OCI-M1 (cell line): ENCODE measurements around the gene SLC22A1.
"Not testable (repeated sequence)": the region's sequence is repeated elsewhere in the genome, so short reads cannot be mapped to it uniquely, and the experiment has no call there.

Experiments used
- DNase-seq: peaks from one replicate; lab custom pipeline; 2025; lab: John Stamatoyannopoulos, UW

Gene SLC22A1

GRCh38 chr6:160137989-160138835 lies 16.6 kb downstream of the SLC22A1 start:
- peak; percentile 89 for DNase-seq

- no peak for DNase-seq
These were observed 17.3 kb downstream of the SLC22A1 start for GRCh38 chr6:160138839-160139419.

GRCh38 chr6:160139420-160139851 lies 17.8 kb downstream of the SLC22A1 start:
- no peak for DNase-seq

GRCh38 chr6:160140493-160140892 lies 18.9 kb downstream of the SLC22A1 start:
- not testable (repeated sequence) for DNase-seq

GRCh38 chr6:160141001-160141726 lies 19.5 kb downstream of the SLC22A1 start:
- no peak for DNase-seq

GRCh38 chr6:160142115-160142715 lies 20.6 kb downstream of the SLC22A1 start:
- DNase-seq = no peak

- DNase-seq = peak; percentile 90
These were observed 25.0 kb downstream of the SLC22A1 start for GRCh38 chr6:160146454-160147145.

- peak; percentile 18 for DNase-seq
These were observed 25.5 kb downstream of the SLC22A1 start for GRCh38 chr6:160147146-160147536.

- no peak for DNase-seq
These were observed 32.9 kb downstream of the SLC22A1 start for GRCh38 chr6:160154471-160154870.

- DNase-seq = no peak
These were observed 35.2 kb downstream of the SLC22A1 start for GRCh38 chr6:160156842-160157241.

GRCh38 chr6:160160450-160160849 lies 38.8 kb downstream of the SLC22A1 start:
- DNase-seq = peak; percentile 56

GRCh38 chr6:160160929-160161646 lies 39.5 kb downstream of the SLC22A1 start:
- no peak for DNase-seq

- DNase-seq = no peak
These were observed 40.0 kb downstream of the SLC22A1 start for GRCh38 chr6:160161647-160161986.

GRCh38 chr6:160162030-160162566 lies 40.5 kb downstream of the SLC22A1 start:
- DNase-seq = no peak

GRCh38 chr6:160163425-160163824 lies 41.8 kb downstream of the SLC22A1 start:
- no peak for DNase-seq

- no peak for DNase-seq
These were observed 42.3 kb downstream of the SLC22A1 start for GRCh38 chr6:160163912-160164311.

GRCh38 chr6:160165928-160166327 lies 44.3 kb downstream of the SLC22A1 start:
- not testable (repeated sequence) for DNase-seq

- DNase-seq = no peak
These were observed 46.2 kb downstream of the SLC22A1 start for GRCh38 chr6:160167604-160168399.

GRCh38 chr6:160170018-160170680 lies 48.5 kb downstream of the SLC22A1 start:
- DNase-seq = no peak

GRCh38 chr6:160172704-160173103 lies 51.1 kb downstream of the SLC22A1 start:
- no peak for DNase-seq
